GM12878 (cell line): ENCODE data around the gene PLEKHH1.

Experiments
- CEBPB ChIP-seq, 2 experiments: fragments of 150-350 bp in 1 of 2; IDR thresholded peaks; 2 replicates each; pipeline ENCODE4 v1.6.1; 2012 to 2014; ENCODE audit warnings: low read depth in 2 of 2, low read length in 2 of 2, borderline replicate concordance in 1 of 2, inconsistent platforms in 1 of 2
- KDM1A ChIP-seq: fragments of 200-600 bp; sonication (generic); IDR thresholded peaks from 2 replicates; pipeline ENCODE4 v1.6.1; 2016; ENCODE audit warnings: borderline replicate concordance
- POLR2AphosphoS5 ChIP-seq: IDR thresholded peaks from 2 replicates; pipeline ENCODE4 v1.6.1; 2011; ENCODE audit warnings: mild to moderate bottlenecking, low read length, inconsistent platforms
- TF ChIP-seq, protein P1 (sequence below), 3 experiments: IDR thresholded peaks in 2 of 3; conservative IDR thresholded peaks in 1 of 3; 2 replicates each; pipeline ENCODE4 v1.5.1; 2011; ENCODE audit warnings: low read depth in 3 of 3, low read length in 3 of 3, mild to moderate bottlenecking in 3 of 3, control low read depth in 2 of 3, moderate library complexity in 2 of 3, inconsistent platforms in 1 of 3, mixed read lengths in 1 of 3; ENCODE audit not compliant: control insufficient read depth in 2 of 3, insufficient read depth in 1 of 3; ENCODE audit errors: extremely low read depth in 1 of 3

DNA sequence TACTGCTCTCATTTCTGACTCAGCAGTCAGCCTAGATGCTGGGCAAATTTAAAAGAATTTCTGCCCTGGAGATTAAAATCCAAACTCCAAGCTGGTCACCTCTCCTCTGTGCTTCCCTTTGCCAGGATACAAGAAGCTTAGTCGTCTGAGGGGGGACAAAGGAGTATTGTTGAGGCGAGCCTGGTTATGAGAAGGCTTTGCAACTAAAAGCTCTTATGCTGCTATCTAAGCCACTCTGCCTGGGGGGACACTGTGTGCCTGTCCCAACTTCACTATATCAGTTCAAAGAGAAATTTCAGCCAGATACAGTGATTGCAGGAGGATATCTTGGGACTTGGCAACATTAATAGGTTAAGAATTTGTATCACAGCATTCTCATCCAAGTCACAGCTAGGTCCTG is 10.8 kb upstream of the PLEKHH1 start:
- TF ChIP-seq, protein P1, sequence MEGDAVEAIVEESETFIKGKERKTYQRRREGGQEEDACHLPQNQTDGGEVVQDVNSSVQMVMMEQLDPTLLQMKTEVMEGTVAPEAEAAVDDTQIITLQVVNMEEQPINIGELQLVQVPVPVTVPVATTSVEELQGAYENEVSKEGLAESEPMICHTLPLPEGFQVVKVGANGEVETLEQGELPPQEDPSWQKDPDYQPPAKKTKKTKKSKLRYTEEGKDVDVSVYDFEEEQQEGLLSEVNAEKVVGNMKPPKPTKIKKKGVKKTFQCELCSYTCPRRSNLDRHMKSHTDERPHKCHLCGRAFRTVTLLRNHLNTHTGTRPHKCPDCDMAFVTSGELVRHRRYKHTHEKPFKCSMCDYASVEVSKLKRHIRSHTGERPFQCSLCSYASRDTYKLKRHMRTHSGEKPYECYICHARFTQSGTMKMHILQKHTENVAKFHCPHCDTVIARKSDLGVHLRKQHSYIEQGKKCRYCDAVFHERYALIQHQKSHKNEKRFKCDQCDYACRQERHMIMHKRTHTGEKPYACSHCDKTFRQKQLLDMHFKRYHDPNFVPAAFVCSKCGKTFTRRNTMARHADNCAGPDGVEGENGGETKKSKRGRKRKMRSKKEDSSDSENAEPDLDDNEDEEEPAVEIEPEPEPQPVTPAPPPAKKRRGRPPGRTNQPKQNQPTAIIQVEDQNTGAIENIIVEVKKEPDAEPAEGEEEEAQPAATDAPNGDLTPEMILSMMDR (IDR thresholded peaks at IDR 0.05 in 2 of 3, conservative IDR thresholded peaks at IDR 0.05 in 1 of 3; ENCODE audit: control insufficient read depth in 2 of 3, extremely low read depth in 1 of 3, insufficient read depth in 1 of 3, low read depth in 3 of 3, low read length in 3 of 3): no peak
- TF ChIP-seq KDM1A (no peak), POLR2AphosphoS5 (no peak), CEBPB (IDR thresholded peaks at IDR 0.05; ENCODE audit: borderline replicate concordance in 1 of 2, low read depth in 2 of 2, low read length in 2 of 2) (no peak)
